Endothelial cell of umbilical vein (primary cell): Measurements from ENCODE around the gene MANBA. TPM values are rescaled to one million over a fixed set of nuclear protein-coding genes. Genes with fewer than 3 reads are reported as not detected.

ENCODE experiments used
- BruUV-seq: library from RNA; stranded (reverse); fragments of 400-500 nt; replicated peaks from 2 replicates; lab custom pipeline; 2021; lab: Mats Ljungman, UMichigan
- CTCF ChIA-PET: fragments of 300-600, 350-600 bp; sonication (Branson Sonifier 250); formaldehyde crosslinking; loops from one replicate; lab custom pipeline; 2021; ENCODE audit warnings: antibody characterized with exemption, inconsistent platforms; lab: Charles Lee
- POLR2A ChIA-PET: fragments of 300-600, 350-600 bp; sonication (Branson Sonifier 250); formaldehyde crosslinking; loops from one replicate; lab custom pipeline; 2021; ENCODE audit warnings: antibody characterized with exemption, inconsistent platforms; lab: Charles Lee
- DNase-seq: peaks from one replicate; pipeline ENCODE4 v3.0.0-alpha.2; 2011; ENCODE audit warnings: low read depth, low spot score
- FAIRE-seq: peaks from 2 replicates; lab custom pipeline; 2011; peaks lifted over from hg19 to GRCh38; lab: Jason Lieb, UNC
- H2AFZ ChIP-seq: 2 replicates; pipeline ENCODE4 v1.6.0; 2012; ENCODE audit warnings: low read depth, low read length, control low read depth, inconsistent platforms
- H3K27ac ChIP-seq: 2 replicates; pipeline ENCODE4 v1.5.1; 2011; ENCODE audit warnings: low read depth, mild to moderate bottlenecking, control low read depth, low read length, moderate library complexity; ENCODE audit not compliant: insufficient read depth
- H3K27me3 ChIP-seq, 2 experiments: 2 replicates each; pipeline versions ENCODE4 v1.6.0 to v1.6.1; 2011; ENCODE audit warnings: low read length in 2 of 2, mixed read lengths in 1 of 2; ENCODE audit not compliant: control insufficient read depth in 2 of 2, insufficient read depth in 2 of 2
- H3K36me3 ChIP-seq, 2 experiments: 2 replicates in 1 of 2; 3 replicates in 1 of 2; pipeline ENCODE4 v1.5.1; 2011; ENCODE audit warnings: low read length in 2 of 2, mild to moderate bottlenecking in 1 of 2, moderate library complexity in 1 of 2; ENCODE audit not compliant: control insufficient read depth in 2 of 2, insufficient read depth in 2 of 2; ENCODE audit errors: extremely low read depth in 1 of 2
- H3K4me1 ChIP-seq: 3 replicates; pipeline ENCODE4 v1.5.1; 2011; ENCODE audit warnings: mild to moderate bottlenecking, low read length; ENCODE audit not compliant: control insufficient read depth, insufficient read depth; ENCODE audit errors: extremely low read depth
- H3K4me2 ChIP-seq: 2 replicates; pipeline ENCODE4 v1.6.1; 2011; ENCODE audit warnings: low read length, control low read depth, mixed read lengths; ENCODE audit not compliant: insufficient read depth
- H3K4me3 ChIP-seq, 3 experiments: fragments of 200-600 bp in 1 of 3; sonication (generic), shearing (Covaris generic) in 1 of 3; replicated peaks in 1 of 3; 2 replicates each; pipeline ENCODE4 v1.5.1; 2011 to 2016; ENCODE audit warnings: control low read depth in 3 of 3, low read length in 3 of 3, mild to moderate bottlenecking in 2 of 3, inconsistent platforms in 1 of 3, low read depth in 1 of 3, moderate library complexity in 1 of 3; ENCODE audit not compliant: insufficient read depth in 1 of 3
- H3K79me2 ChIP-seq: 2 replicates; pipeline ENCODE4 v1.6.0; 2012; ENCODE audit warnings: low read length, inconsistent platforms; ENCODE audit not compliant: control insufficient read depth, insufficient read depth
- H3K9ac ChIP-seq: replicated peaks from 2 replicates; pipeline ENCODE3; 2011; ENCODE audit warnings: low read length, control low read depth; ENCODE audit not compliant: insufficient read depth; ENCODE audit errors: extremely low read depth
- H3K9me1 ChIP-seq: replicated peaks from 3 replicates; pipeline ENCODE4 v1.6.0; 2011; ENCODE audit warnings: mild to moderate bottlenecking, low read length; ENCODE audit not compliant: control insufficient read depth, insufficient read depth; ENCODE audit errors: extremely low read depth
- H3K9me3 ChIP-seq: replicated peaks from 2 replicates; pipeline ENCODE4 v1.5.1; 2012; ENCODE audit warnings: low read length, inconsistent platforms; ENCODE audit not compliant: control insufficient read depth, insufficient read depth
- H4K20me1 ChIP-seq: replicated peaks from 2 replicates; pipeline ENCODE3; 2011; ENCODE audit warnings: mild to moderate bottlenecking, low read length; ENCODE audit not compliant: control insufficient read depth, insufficient read depth; ENCODE audit errors: extremely low read depth
- GATA2 ChIP-seq: IDR thresholded peaks from 2 replicates; pipeline ENCODE4 v1.7.0; 2011; ENCODE audit warnings: low read depth, mild to moderate bottlenecking, moderate library complexity, mixed read lengths, low read length; ENCODE audit not compliant: insufficient read length, insufficient read depth
- JUN ChIP-seq: IDR thresholded peaks from 2 replicates; pipeline ENCODE4 v1.6.1; 2011; ENCODE audit warnings: borderline replicate concordance, low read depth; ENCODE audit not compliant: insufficient read length, insufficient read depth
- POLR2A ChIP-seq: IDR thresholded peaks from 2 replicates; pipeline ENCODE4 v1.6.1; 2012; ENCODE audit warnings: low read depth, mild to moderate bottlenecking, control low read depth, low read length
- POLR2AphosphoS5 ChIP-seq: IDR thresholded peaks from 2 replicates; pipeline ENCODE4 v1.6.1; 2012; ENCODE audit warnings: low read depth, mild to moderate bottlenecking, control low read depth, low read length, moderate library complexity; ENCODE audit not compliant: insufficient read depth
- dilution Hi-C: fragments of 300-500 bp; cut with MboI; formaldehyde crosslinking; loops from one replicate; pipeline ENCODE4 v1.15.0; 2019; ENCODE audit warnings: low sequenced_read_pairs; ENCODE audit not compliant: extremely low pct_ligation_motif_present
- intact Hi-C: fragments of 100-400 bp; cut with micrococcal nuclease; formaldehyde crosslinking; loops from one replicate; pipeline ENCODE4 v1.10.0; 2022
- polyA plus RNA-seq, 4 experiments: library from polyadenylated mRNA; depleted of rRNA in 3 of 4; stranded (reverse) in 3 of 4; unstranded in 1 of 4; fragments of >200 nt; gene quantifications; 2 replicates each; pipeline versions ENCODE4 v1.2.1 to v1.2.3, GENCODE V29; 2011 to 2012; ENCODE audit warnings: missing spikeins in 1 of 4
- total RNA-seq: library from RNA; stranded (reverse); gene quantifications from 2 replicates; pipeline ENCODE4 v1.2.3, GENCODE V29; 2021
- TF ChIP-seq, protein P1 (sequence below), 2 donors: IDR thresholded peaks; 1 replicate in 1 of 2; 2 replicates in 1 of 2; pipeline ENCODE4 v1.5.1; 2011; ENCODE audit warnings: low read length in 2 of 2, mild to moderate bottlenecking in 2 of 2, moderate library complexity in 2 of 2, control low read depth in 1 of 2, inconsistent platforms in 1 of 2, low read depth in 1 of 2; ENCODE audit not compliant: insufficient read depth in 1 of 2; ENCODE audit errors: extremely low read depth in 1 of 2
- TF ChIP-seq, protein P2 (sequence below): IDR thresholded peaks from 2 replicates; pipeline ENCODE4 v1.6.1; 2011; ENCODE audit not compliant: insufficient read depth, insufficient read length

The MANBA gene
- total and polyA plus RNA-seq, 2 donors (not counting 3 experiments of a cell fraction or from before 2014, with no cell fraction given): 5.6 to 7.7 TPM

DNA sequence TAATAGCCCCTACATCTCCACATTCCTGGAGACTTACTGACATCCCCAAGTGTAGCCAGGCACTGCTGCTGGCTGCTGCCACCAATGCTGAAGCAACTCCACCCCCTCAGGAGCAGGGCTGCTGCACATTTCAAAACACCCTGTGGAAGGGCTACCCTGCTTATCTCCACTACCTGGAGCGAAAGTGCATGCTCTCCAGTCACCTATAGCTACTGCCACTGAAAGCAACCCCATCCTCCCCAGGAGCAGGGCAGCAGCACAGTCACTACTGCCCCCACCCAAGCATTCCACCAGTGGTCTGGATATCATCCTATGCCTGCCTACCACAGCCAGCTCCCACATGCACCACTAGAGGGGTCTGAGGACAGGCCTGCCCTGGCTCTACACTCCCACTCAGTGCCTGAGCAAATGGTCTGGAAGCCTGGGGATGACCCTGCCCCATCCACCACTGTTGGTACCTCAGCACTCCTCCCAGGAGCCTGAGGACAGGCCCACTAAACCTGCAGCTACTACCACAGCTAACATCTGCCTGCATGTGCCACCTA lies 55.3 kb downstream of the MANBA start:
- Histone ChIP-seq H3K4me1 (no peaks in the 10 kb centered on the region), H3K4me2 (no peak overlapping the region), H3K27ac (no peak overlapping the region), H2AFZ (no peak overlapping the region), H3K9me3 (no peaks in the 10 kb centered on the region), H4K20me1 (no peaks in the 10 kb centered on the region), H3K4me3 (no peak overlapping the region), H3K27me3 (no peaks in the 10 kb centered on the region), H3K36me3 (no peaks in the 10 kb centered on the region), H3K79me2 (no peaks in the 10 kb centered on the region), H3K9ac (no peak overlapping the region), H3K9me1 (no peaks in the 10 kb centered on the region)
- intact Hi-C loops (no loop called here), dilution Hi-C loops (no loop called here)
- ChIA-PET POLR2A (no interaction called here), CTCF (interaction anchor here (1.8 kb wide), 1 partner anchor 10 kb away, joined by 5 read pairs; no protein-coding TSS in a partner anchor)
- DNase-seq (no peak), FAIRE-seq (no peak)
- no TSS peak for BruUV-seq
- TF ChIP-seq GATA2 (no peak), JUN (no peak), POLR2AphosphoS5 (no peak), POLR2A (no peak)
- TF ChIP-seq, protein P1, sequence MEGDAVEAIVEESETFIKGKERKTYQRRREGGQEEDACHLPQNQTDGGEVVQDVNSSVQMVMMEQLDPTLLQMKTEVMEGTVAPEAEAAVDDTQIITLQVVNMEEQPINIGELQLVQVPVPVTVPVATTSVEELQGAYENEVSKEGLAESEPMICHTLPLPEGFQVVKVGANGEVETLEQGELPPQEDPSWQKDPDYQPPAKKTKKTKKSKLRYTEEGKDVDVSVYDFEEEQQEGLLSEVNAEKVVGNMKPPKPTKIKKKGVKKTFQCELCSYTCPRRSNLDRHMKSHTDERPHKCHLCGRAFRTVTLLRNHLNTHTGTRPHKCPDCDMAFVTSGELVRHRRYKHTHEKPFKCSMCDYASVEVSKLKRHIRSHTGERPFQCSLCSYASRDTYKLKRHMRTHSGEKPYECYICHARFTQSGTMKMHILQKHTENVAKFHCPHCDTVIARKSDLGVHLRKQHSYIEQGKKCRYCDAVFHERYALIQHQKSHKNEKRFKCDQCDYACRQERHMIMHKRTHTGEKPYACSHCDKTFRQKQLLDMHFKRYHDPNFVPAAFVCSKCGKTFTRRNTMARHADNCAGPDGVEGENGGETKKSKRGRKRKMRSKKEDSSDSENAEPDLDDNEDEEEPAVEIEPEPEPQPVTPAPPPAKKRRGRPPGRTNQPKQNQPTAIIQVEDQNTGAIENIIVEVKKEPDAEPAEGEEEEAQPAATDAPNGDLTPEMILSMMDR (IDR thresholded peaks at IDR 0.05; ENCODE audit: extremely low read depth in 1 of 2, insufficient read depth in 1 of 2, low read depth in 1 of 2, low read length in 2 of 2): no peak
- TF ChIP-seq, protein P2, sequence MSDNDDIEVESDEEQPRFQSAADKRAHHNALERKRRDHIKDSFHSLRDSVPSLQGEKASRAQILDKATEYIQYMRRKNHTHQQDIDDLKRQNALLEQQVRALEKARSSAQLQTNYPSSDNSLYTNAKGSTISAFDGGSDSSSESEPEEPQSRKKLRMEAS: no peak
